Lung microvascular endothelial cell (primary cell): Measurements from ENCODE around the gene ACTBL2. TPM values are rescaled to one million over a fixed set of nuclear protein-coding genes. Genes with fewer than 3 reads are reported as not detected.

Experiments
- DNase-seq, 2 donors: peaks; one replicate each; pipeline versions ENCODE4 v3.0.0 to v3.0.0-alpha.2; 2010; ENCODE audit warnings: low read depth in 2 of 2
- total RNA-seq: library from RNA; depleted of rRNA; stranded (reverse); fragments of >200 nt; gene quantifications from 2 replicates; pipeline ENCODE4 v1.2.1, GENCODE V29; 2014

Gene ACTBL2
- total RNA-seq, 1 donor from 2014 or later = not detected

GRCh38 chr5:57450991-57451876 is 31.4 kb downstream of the ACTBL2 start:
- peak; percentile 32 to 96 for DNase-seq

GRCh38 chr5:57448751-57449150 is 33.9 kb downstream of the ACTBL2 start:
- DNase-seq = no peak

GRCh38 chr5:57448287-57448686 is 34.3 kb downstream of the ACTBL2 start:
- no peak for DNase-seq

- no peak for DNase-seq
Observed at GRCh38 chr5:57447658-57448057, 35.0 kb downstream of the ACTBL2 start.

- DNase-seq = peak in 1 of 2 donors; percentile 51
Observed at GRCh38 chr5:57446966-57447365, 35.6 kb downstream of the ACTBL2 start.

GRCh38 chr5:57445705-57446037 is 36.9 kb downstream of the ACTBL2 start:
- no peak for DNase-seq

GRCh38 chr5:57445006-57445704 is 37.5 kb downstream of the ACTBL2 start:
- DNase-seq = no peak

GRCh38 chr5:57442080-57442839 is 40.4 kb downstream of the ACTBL2 start:
- peak; percentile 52 to 60 for DNase-seq

GRCh38 chr5:57441557-57441956 is 41.1 kb downstream of the ACTBL2 start:
- peak; percentile 66 to 95 for DNase-seq

- DNase-seq = peak in 1 of 2 donors; percentile 54
Observed at GRCh38 chr5:57439601-57440000, 43.0 kb downstream of the ACTBL2 start.

GRCh38 chr5:57437976-57438805 is 44.4 kb downstream of the ACTBL2 start:
- DNase-seq = peak; percentile 90 to 94

- peak; percentile 16 to 60 for DNase-seq
Observed at GRCh38 chr5:57436586-57436985, 46.0 kb downstream of the ACTBL2 start.

- peak; percentile 71 to 93 for DNase-seq
Observed at GRCh38 chr5:57435701-57436134, 46.9 kb downstream of the ACTBL2 start.

GRCh38 chr5:57434683-57435082 is 47.9 kb downstream of the ACTBL2 start:
- DNase-seq = no peak

GRCh38 chr5:57434227-57434640 is 48.4 kb downstream of the ACTBL2 start:
- peak; percentile 26 to 41 for DNase-seq

- DNase-seq = peak; percentile 7 to 52
Observed at GRCh38 chr5:57432876-57433275, 49.7 kb downstream of the ACTBL2 start.

GRCh38 chr5:57431759-57432158 is 50.9 kb downstream of the ACTBL2 start:
- no peak for DNase-seq
